Measurements from ENCODE around the gene ALK. TPM values are rescaled to one million over a fixed set of nuclear protein-coding genes. Genes with fewer than 3 reads are reported as not detected.

ALK gene
- total RNA-seq, 1 donor from 2014 or later, result not detected

DNA sequence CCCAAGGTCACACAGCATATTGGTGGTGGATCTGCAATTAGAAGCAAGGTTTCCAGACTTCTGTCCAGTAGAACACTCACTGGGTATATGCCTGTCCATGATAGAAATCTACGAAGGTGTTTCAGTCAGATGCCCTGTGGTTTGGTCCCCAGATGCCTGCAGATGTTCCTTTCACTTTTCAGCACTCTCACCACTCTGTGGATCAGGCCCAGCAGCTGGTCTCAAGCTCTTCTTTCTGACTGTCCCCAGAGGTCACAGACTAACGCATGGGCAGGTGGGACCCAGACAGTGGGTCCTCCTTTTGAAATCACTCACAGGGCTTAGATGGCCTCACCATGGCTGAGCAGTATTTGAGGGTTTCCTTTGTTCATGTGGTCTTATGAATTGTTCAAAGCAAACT, 376.5 kb downstream of the ALK start:
- no peak for TF ChIP-seq CTCF (IDR thresholded peaks at IDR 0.05)
- Histone ChIP-seq H3K36me3 (no peaks in the 10 kb centered on the region), H3K9me3 (no peaks in the 10 kb centered on the region), H3K4me1 (no peaks in the 10 kb centered on the region), H3K27ac (no peak overlapping the region), H3K27me3 (no peaks in the 10 kb centered on the region), H3K4me3 (no peak overlapping the region)
- intact Hi-C loops (cut with DNase I), result no loop called here
- no peak for DNase-seq (ENCODE audit: low spot score in 2 of 2)

GRCh38 chr2:29544031-29544430, 377.4 kb downstream of the ALK start:
- no peaks in the 10 kb centered on the region for H3K27me3 ChIP-seq
- no peak for DNase-seq (ENCODE audit: low spot score in 2 of 2)
- H3K4me3 ChIP-seq, result no peak overlapping the region
- TF ChIP-seq CTCF (IDR thresholded peaks at IDR 0.05), result no peak
- no peaks in the 10 kb centered on the region for H3K36me3 ChIP-seq
- intact Hi-C loops (cut with DNase I), result no loop called here
- H3K4me1 ChIP-seq, result no peaks in the 10 kb centered on the region
- H3K9me3 ChIP-seq, result no peaks in the 10 kb centered on the region
- no peak overlapping the region for H3K27ac ChIP-seq

GRCh38 chr2:29535188-29535587, 386.2 kb downstream of the ALK start:
- H3K4me1 ChIP-seq, result no peaks in the 10 kb centered on the region
- no peaks in the 10 kb centered on the region for H3K27me3 ChIP-seq
- intact Hi-C loops (cut with DNase I), result no loop called here
- no peak overlapping the region for H3K4me3 ChIP-seq
- TF ChIP-seq CTCF (IDR thresholded peaks at IDR 0.05), result no peak
- no peak for DNase-seq (ENCODE audit: low spot score in 2 of 2)
- no peaks in the 10 kb centered on the region for H3K36me3 ChIP-seq
- H3K9me3 ChIP-seq, result no peaks in the 10 kb centered on the region
- H3K27ac ChIP-seq, result no peak overlapping the region

- H3K4me1 ChIP-seq, result no peaks in the 10 kb centered on the region
These were observed 388.9 kb downstream of the ALK start for GRCh38 chr2:29532436-29532835.

GRCh38 chr2:29531626-29532025, 389.8 kb downstream of the ALK start:
- H3K9me3 ChIP-seq, result no peaks in the 10 kb centered on the region
- no peak overlapping the region for H3K27ac ChIP-seq
- H3K4me3 ChIP-seq, result no peak overlapping the region
- H3K36me3 ChIP-seq, result no peaks in the 10 kb centered on the region
- no peaks in the 10 kb centered on the region for H3K27me3 ChIP-seq
- intact Hi-C loops (cut with DNase I), result no loop called here
- no peak for DNase-seq (ENCODE audit: low spot score in 2 of 2)
- no peak for TF ChIP-seq CTCF (IDR thresholded peaks at IDR 0.05)
- H3K4me1 ChIP-seq, result no peaks in the 10 kb centered on the region

More at GRCh38 chr2:29532436-29532835, 388.9 kb downstream of the ALK start:
- no peaks in the 10 kb centered on the region for H3K9me3 ChIP-seq
- no peak overlapping the region for H3K4me3 ChIP-seq
- DNase-seq (ENCODE audit: low spot score in 2 of 2), result no peak
- TF ChIP-seq CTCF (IDR thresholded peaks at IDR 0.05), result no peak
- H3K27me3 ChIP-seq, result no peaks in the 10 kb centered on the region
- H3K27ac ChIP-seq, result no peak overlapping the region
- intact Hi-C loops (cut with DNase I), result no loop called here
- H3K36me3 ChIP-seq, result no peaks in the 10 kb centered on the region

GRCh38 chr2:29530281-29530680, 391.1 kb downstream of the ALK start:
- no peak for DNase-seq (ENCODE audit: low spot score in 2 of 2)
- Histone ChIP-seq H3K4me3 (no peak overlapping the region), H3K27me3 (no peaks in the 10 kb centered on the region), H3K4me1 (no peaks in the 10 kb centered on the region), H3K9me3 (no peaks in the 10 kb centered on the region), H3K27ac (no peak overlapping the region), H3K36me3 (no peaks in the 10 kb centered on the region)
- intact Hi-C loops (cut with DNase I), result no loop called here
- TF ChIP-seq CTCF (IDR thresholded peaks at IDR 0.05), result no peak
